ENCODE measurements around the gene OTUD6A.
"Not testable (repeated sequence)": the region's sequence is repeated elsewhere in the genome, so short reads cannot be mapped to it uniquely, and the experiment has no call there.

The OTUD6A gene

GRCh38 chrX:70046978-70047377 lies 15.3 kb upstream of the OTUD6A start:
- no peak for DNase-seq (ENCODE audit: low spot score)

- no peak for DNase-seq (ENCODE audit: low spot score)
Measured at GRCh38 chrX:70049406-70049805, 12.9 kb upstream of the OTUD6A start.

DNA sequence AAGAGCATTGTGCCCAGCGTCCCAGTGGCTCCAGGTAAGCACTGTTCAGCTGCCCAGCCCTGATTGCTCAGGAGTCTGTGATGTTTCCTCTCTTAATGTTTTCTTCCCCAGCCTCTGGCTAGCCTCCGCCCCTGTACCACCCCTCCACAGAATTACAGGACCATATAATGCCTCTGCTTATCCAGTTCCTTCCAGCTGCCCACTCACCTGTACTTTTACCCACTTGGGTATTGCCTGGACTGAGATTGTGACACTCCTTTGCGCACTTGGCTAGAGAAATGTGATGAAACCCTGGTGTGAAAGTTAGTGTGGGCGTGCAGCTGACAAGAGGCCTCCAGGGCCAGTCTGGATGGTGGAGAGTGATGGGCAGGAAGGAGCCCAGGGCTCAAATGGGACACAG lies 12.3 kb upstream of the OTUD6A start, which contains the start of gene AWAT2:
Gene AWAT2, minus strand, starts transcription at position 14 of the 400 bp plus-strand sequence. Its CDS starts 6 bp downstream, at position 8.
- DNase-seq (ENCODE audit: low spot score), result no peak

GRCh38 chrX:70052895-70053615 lies 9.2 kb upstream of the OTUD6A start:
- DNase-seq (ENCODE audit: low spot score), result no peak

- DNase-seq (ENCODE audit: low spot score), result no peak
Measured at GRCh38 chrX:70054391-70054790, 7.9 kb upstream of the OTUD6A start.

DNA sequence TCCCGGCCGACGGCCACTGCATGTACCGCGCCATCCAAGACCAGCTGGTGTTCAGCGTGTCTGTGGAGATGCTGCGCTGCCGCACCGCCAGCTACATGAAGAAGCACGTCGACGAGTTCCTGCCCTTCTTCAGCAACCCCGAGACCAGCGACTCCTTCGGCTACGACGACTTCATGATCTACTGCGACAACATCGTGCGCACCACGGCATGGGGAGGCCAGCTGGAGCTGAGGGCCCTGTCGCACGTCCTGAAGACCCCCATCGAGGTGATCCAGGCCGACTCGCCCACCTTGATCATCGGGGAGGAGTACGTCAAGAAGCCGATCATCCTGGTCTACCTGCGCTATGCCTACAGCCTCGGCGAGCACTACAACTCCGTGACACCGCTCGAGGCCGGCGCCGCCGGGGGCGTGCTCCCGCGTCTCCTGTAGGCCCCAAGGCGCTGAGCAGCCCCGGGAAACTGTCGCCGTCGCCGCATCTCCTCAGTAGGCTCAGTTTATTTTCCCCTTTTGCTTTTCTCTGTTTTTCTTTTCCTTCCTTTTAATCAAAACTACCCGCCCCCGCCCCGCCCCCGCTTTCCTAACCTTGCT lies 799 bp downstream of the OTUD6A start:
- DNase-seq (ENCODE audit: low spot score), result no peak

GRCh38 chrX:70066646-70067045 lies 4.4 kb downstream of the OTUD6A start:
- DNase-seq (ENCODE audit: low spot score), result no peak

DNA sequence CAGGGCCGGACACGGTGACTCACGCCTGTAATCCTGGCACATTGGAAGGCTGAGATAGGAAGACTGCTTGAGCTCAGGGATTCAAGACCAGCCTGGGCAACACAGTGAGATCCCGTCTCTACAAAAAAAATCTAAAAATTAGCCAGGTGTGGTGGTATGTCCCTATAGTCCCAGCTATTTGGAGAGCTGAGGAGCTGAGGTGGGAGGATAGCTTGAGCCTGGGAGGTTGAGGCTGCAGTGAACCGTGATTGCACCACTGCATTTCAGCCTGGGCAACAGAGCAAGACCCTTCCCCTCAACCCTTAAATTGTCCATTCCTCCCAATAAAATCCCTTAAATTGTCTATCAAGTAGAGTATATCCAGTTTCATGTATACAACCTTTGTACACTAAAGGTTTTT lies 17.0 kb downstream of the OTUD6A start:
- DNase-seq (ENCODE audit: low spot score), result no peak

- no peak for DNase-seq (ENCODE audit: low spot score)
Measured at GRCh38 chrX:70079870-70080269, 17.6 kb downstream of the OTUD6A start.

- DNase-seq (ENCODE audit: low spot score), result no peak
Measured at GRCh38 chrX:70082723-70083122, 20.5 kb downstream of the OTUD6A start.

GRCh38 chrX:70084592-70085240 lies 22.5 kb downstream of the OTUD6A start:
- no peak for DNase-seq (ENCODE audit: low spot score)

DNA sequence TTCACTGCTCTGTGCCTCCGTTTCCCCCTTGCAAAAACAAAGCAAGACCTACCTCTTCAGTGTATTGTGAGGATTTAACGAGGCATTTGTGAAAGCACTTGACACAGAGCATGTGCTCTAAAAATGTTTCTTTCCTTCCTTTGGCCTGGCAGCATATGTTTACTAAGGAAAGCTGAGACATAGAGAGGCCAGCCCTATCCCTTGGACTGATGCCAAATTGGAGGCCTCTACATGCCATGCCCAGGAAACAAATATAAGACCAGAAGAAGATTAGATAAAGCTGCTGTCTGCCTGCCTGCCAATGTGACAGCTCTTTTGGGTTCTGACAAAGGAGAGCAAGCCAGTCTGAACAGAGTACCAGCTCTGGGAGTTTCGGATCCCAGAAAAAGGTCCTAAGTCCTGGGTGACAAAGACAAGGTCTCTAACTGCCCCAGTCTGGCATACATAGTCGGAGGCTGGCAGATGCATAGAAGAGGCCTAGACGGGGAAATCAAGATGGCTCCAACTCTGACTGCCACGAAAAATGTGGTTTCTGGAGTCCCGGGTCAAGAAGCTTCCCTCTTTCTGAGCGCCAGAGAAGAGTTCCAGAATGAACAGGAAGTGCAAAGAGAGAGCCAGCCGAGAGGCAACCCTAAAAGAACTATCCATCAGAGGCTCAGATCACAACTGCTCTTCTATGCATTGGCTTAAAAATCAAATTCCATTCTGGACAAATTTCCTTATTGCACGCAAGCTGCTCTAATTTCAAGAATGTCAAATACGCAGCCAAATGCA lies 25.8 kb downstream of the OTUD6A start:
- DNase-seq (ENCODE audit: low spot score), result no peak

GRCh38 chrX:70088751-70089150 lies 26.5 kb downstream of the OTUD6A start:
- DNase-seq (ENCODE audit: low spot score), result no peak

- no peak for DNase-seq (ENCODE audit: low spot score)
Measured at GRCh38 chrX:70089604-70090297, 27.5 kb downstream of the OTUD6A start.

GRCh38 chrX:70092247-70092646 lies 30.0 kb downstream of the OTUD6A start:
- no peak for DNase-seq (ENCODE audit: low spot score)

GRCh38 chrX:70096052-70096451 lies 33.8 kb downstream of the OTUD6A start:
- peak; percentile 18 for DNase-seq (ENCODE audit: low spot score)

DNA sequence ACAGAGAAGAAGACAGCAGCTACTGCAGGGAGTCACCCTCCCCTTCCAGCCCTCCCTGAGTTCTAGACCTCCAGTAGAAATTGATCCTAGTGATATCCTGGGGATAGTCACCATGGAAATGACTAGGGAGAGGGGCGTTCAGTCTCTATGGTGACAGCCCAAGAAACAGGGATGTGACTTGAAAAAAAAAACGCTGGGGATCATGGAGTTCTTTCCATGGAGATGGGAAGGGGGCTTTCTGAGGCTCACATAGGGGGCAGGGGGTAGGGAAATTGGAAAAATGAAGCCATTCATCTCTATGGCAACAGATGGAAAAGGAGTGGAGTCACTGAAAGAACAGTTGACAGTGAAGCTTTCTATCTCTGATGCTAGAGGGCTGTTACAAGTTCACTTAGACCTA lies 43.0 kb downstream of the OTUD6A start:
- no peak for DNase-seq (ENCODE audit: low spot score)

- DNase-seq (ENCODE audit: low spot score), result not testable (repeated sequence)
Measured at GRCh38 chrX:70111436-70112026, 49.3 kb downstream of the OTUD6A start.
